ENCODE measurements around the gene SARDH.

DNA sequence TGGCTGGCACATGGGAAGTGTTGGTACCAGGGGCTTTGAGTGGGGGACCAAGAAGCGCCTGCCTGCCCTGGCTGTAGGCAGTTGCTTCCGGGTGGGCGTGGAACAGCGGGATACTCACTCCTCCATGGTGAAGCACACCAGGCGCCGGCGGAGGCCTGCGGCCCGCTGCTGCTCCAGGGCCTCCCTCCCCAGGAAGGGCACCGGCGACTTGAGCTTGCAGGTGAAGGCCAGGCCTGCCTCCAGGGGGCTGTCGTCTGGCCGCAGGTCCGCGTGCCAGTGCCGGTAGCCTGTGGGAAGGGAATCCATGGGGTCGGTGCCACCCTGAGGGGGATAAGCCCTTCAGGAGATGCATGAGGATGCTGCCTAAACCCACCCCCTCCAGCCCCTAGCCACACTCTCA is 67.7 kb downstream of the SARDH start:
- TF ChIP-seq, protein P1, sequence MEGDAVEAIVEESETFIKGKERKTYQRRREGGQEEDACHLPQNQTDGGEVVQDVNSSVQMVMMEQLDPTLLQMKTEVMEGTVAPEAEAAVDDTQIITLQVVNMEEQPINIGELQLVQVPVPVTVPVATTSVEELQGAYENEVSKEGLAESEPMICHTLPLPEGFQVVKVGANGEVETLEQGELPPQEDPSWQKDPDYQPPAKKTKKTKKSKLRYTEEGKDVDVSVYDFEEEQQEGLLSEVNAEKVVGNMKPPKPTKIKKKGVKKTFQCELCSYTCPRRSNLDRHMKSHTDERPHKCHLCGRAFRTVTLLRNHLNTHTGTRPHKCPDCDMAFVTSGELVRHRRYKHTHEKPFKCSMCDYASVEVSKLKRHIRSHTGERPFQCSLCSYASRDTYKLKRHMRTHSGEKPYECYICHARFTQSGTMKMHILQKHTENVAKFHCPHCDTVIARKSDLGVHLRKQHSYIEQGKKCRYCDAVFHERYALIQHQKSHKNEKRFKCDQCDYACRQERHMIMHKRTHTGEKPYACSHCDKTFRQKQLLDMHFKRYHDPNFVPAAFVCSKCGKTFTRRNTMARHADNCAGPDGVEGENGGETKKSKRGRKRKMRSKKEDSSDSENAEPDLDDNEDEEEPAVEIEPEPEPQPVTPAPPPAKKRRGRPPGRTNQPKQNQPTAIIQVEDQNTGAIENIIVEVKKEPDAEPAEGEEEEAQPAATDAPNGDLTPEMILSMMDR (conservative IDR thresholded peaks at IDR 0.05; ENCODE audit: low read length), result no peak
- no peak for TF ChIP-seq EZH2phosphoT487 (IDR thresholded peaks at IDR 0.05; ENCODE audit: borderline replicate concordance)
